Esophagus squamous epithelium (tissue), 4 donors: ENCODE data around the gene ZFC3H1.

Experiments
- CTCF ChIP-seq, 6 experiments: fragments of 450-650 bp in 4 of 6; fragments of 200-600 bp in 2 of 6; sonication (generic) in 2 of 6; IDR thresholded peaks; one replicate each; pipeline ENCODE4 v1.5.1; 2016 to 2019; ENCODE audit warnings: antibody characterized with exemption in 6 of 6, mild to moderate bottlenecking in 4 of 6, moderate library complexity in 4 of 6
- POLR2A ChIP-seq, 4 donors: fragments of 450-650 bp; IDR thresholded peaks; one replicate each; pipeline ENCODE4 v1.6.1; 2017; ENCODE audit warnings: antibody characterized with exemption in 4 of 4, mild to moderate bottlenecking in 4 of 4, moderate library complexity in 3 of 4

GRCh38 chr12:71695782-71696181 is 32.1 kb upstream of the ZFC3H1 start:
- TF ChIP-seq CTCF (IDR thresholded peaks at IDR 0.05) (no peak), POLR2A (IDR thresholded peaks at IDR 0.05) (no peak)
